Forelimb muscle (tissue), 1 donor: ENCODE data around the gene HABP4. TPM values are rescaled to one million over a fixed set of nuclear protein-coding genes. Genes with fewer than 3 reads are reported as not detected.
A peak's percentile ranks its signal among the peaks of the same experiment; 100 is the strongest.

Experiments used
- DNase-seq: peaks from one replicate; pipeline ENCODE4 v3.0.0-alpha.2; 2013; ENCODE audit warnings: low read depth
- polyA plus RNA-seq: library from polyadenylated mRNA; unstranded; fragments of 120-200 nt; gene quantifications from one replicate; pipeline ENCODE4 v1.2.1, GENCODE V29; 2013; ENCODE audit not compliant: insufficient read length

HABP4 gene
- polyA plus RNA-seq, 1 donor: 11.9 TPM

- DNase-seq: peak; percentile 62
Observed at GRCh38 chr9:96519787-96520186, 69.8 kb downstream of the HABP4 start.

GRCh38 chr9:96522366-96522765 lies 72.4 kb downstream of the HABP4 start:
- no peak for DNase-seq

- no peak for DNase-seq
Observed at GRCh38 chr9:96523374-96523773, 73.4 kb downstream of the HABP4 start.

GRCh38 chr9:96524045-96524444 lies 74.1 kb downstream of the HABP4 start:
- no peak for DNase-seq

- no peak for DNase-seq
Observed at GRCh38 chr9:96524764-96525163, 74.8 kb downstream of the HABP4 start.

- DNase-seq: no peak
Observed at GRCh38 chr9:96532173-96532572, 82.2 kb downstream of the HABP4 start.

GRCh38 chr9:96540106-96540505 lies 90.1 kb downstream of the HABP4 start:
- no peak for DNase-seq

Other genes with a start within 250 kb of the HABP4 start
- gene HSD17B3, start 148.0 kb upstream of the HABP4 start, polyA plus RNA-seq: 1.0 TPM
- 26.1 TPM for gene SLC35D2, start 66.5 kb upstream of the HABP4 start, polyA plus RNA-seq
- 5.2 TPM for gene ZNF367, start 31.8 kb upstream of the HABP4 start, polyA plus RNA-seq
- 13.5 TPM for gene CDC14B, start 169.7 kb downstream of the HABP4 start, polyA plus RNA-seq
- gene PRXL2C, start 205.1 kb downstream of the HABP4 start, polyA plus RNA-seq: 10.6 TPM